Stimulated activated CD4-positive, alpha-beta T cell treated with anti-CD3 and anti-CD28 coated beads, TNF-alpha, amount 100 ng/mL, for 4 hours (primary cell): Measurements from ENCODE around the gene EFNA5.

Source experiments
- DNase-seq, 3 experiments: peaks; one replicate each; pipeline ENCODE4 v3.0.0-alpha.2; 2020; ENCODE audit warnings: low read depth in 3 of 3

The EFNA5 gene

DNA sequence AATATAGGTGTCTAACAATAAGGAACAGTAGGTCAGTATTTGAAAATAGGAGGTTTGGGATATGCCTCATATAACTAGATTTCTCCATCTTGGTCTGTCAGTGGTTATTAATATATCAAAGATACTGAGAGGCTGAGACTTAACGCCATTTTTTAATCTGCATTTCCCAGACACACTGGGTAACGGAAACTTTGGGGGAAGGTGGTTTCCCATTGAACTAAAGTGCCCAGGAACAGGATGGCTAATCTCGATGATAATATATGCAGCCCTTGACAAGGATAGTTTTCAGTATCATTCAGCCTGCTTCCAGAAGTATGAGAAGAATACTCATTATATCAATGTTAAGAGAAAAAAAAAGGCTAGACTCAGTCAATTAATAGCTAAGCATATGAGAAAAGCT, 30.7 kb downstream of the EFNA5 start:
- DNase-seq = no peak

DNA sequence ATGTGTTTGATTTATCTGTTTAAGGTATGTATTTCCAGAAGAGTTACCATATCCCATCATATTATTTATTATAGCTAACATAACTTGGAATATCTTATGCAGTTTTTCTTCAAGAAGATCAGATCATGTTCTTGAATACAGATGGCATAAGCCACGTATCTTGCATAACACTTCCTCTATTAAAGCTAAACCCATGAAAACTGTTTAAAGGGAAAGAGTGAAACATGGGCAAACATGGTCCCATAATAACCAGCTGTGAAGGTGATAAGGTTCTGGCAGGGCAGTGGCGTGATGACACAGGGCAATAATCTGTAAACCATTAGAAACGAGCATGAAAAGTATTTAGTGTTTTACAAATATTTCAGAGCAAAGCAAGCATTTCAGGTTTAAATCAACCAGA, 34.2 kb downstream of the EFNA5 start:
- DNase-seq = no peak

DNA sequence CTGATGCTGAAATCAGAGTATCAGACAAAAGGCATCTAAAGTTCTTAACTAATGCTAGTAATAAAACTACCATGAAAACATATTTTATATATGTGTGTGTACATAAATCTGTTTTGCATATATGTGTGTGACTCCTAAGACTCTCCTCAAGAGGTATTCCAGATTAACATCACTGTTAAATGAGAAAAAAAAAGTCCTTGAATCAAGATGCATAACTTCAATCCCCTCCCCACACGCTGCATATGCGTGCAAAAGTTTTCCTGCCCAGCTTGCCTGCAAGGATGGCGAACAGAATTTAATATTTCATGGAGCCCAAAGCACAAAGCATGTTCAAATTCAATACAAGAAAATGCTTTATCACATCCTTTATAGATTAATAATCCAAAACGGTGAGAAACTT, 34.7 kb downstream of the EFNA5 start:
- DNase-seq = no peak

DNA sequence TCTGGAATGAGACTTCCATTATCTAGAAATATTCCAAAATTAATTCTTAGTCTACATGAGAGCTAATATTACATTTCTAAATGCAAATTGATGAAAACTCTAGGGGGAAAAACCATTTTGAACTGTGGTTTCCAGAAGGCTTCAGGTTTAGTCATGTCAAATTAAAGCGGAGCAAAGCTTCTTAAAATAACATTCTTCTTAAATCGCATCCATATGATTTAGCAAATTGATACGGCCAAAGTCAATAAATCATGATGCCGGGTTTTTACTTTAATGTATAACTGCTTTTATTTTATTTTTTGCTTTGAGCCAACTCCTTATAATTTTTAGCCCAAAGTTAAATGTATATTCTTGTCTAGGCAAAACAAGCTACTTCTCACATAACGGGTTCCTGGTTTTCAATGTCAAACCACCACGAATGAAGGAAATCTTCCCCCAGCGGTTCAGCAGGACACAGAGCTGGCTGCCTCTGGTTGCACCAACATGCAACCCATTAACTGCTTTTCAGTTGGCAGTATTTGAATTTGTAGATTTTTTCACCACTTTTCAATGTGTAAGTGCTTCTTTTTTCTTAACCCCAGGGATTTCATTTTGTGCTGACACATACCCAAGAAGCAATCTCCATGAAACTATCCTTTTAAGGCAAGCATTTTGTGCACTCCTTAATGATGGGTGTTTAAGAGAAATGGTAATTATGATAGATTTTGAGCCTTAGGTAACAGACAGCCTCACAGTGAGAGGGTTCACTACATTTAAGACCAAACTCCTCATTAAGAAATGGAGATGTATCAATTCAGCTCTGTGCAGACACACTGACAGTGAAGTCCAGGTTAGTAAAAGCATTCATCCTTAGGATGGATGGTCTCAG, 35.5 kb downstream of the EFNA5 start:
- DNase-seq = no peak

DNA sequence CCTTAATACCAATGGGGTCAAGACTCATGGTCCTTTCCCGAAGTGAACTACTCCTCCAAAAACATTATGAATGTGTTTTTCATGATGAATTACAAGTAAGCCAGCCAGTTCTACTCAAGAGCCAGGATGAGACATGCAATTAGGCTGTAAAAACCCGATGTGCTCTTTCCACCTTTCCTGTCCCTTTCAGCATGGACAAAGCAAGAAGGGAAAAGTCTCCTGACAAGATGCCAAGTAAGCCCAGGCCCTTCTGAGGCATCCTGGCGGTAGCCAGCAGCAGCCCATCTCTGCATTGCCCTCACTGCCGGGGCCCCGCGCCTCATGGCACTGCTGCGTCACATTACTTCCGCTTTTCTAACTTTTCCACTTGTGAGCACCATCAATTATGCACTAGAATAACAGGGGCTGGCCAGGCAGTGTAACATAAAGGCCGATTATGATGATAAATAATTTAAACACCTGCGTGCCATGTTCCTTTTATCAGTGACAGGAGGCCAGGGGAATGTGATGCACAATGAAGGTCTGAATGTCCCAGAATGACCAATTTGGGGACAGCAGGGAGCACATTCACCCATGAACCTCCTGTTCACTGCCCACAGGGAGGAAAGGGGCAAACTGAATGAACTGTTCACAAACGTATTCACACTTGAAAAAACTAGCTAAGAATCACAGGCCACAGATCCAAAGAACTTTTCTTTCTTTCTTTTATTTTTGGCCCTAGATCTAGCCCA, 37.4 kb downstream of the EFNA5 start:
- DNase-seq = no peak

DNA sequence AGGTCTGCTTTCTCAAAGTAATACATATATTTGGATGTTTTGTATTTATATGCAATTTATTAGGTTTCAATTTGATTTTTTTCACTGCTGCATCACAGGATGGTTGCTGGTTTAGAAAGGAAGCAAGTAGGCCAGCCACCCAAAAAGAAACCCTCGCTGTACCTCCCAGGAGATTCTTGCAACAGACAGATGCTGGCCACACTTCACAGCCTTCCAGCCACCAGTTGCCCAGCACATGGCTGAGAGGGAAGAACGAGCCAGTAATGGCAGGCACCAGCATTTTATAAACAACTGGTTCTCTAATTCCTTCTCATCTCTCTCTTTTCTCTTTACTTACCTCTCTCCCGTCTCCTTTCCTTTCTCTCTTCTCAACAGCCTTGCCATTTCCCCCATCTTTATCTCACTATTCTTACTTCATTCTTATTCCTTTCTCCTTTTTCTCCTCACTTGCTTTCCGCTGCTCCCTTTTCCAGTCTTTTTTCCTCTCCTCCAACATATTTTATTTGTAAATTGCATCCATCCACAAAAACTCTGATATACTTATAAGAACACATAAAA, 38.9 kb downstream of the EFNA5 start:
- DNase-seq = no peak

DNA sequence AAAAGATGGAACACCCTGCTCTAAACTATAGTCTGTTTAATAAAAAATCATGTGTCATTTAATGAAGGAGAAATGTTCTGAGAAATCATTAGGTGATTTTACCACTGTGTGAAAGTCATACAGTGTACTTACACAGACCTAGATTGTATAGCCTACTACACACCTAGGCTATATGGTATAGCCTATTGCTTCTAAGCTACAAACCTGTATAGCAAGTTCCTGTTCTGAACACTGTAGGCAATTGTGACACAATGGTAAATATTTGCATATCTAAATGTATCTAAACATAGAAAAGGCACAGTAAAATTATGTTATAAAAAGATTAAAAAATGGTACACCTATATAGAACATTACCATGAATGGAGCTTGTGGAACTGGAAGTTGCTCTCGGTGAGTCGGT, 40.6 kb downstream of the EFNA5 start:
- DNase-seq = no peak

DNA sequence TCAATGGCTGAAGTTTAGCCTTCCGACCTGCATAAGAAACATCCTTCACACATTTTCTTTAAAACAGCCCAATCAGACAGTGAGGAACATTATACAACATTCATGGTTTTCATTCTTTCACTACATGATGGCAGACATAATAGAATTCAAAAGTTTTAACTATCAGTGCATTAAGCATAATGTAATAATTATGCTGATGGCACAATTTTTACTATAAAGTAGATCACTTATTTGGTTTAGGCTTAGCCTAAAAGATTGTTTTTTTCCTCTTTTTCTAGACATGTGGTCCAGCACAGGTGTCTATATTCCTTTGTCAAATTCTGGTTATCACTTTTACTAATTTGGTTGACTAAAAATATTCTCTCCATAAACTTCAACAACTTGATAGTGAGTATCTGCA, 46.5 kb downstream of the EFNA5 start:
- no peak for DNase-seq

DNA sequence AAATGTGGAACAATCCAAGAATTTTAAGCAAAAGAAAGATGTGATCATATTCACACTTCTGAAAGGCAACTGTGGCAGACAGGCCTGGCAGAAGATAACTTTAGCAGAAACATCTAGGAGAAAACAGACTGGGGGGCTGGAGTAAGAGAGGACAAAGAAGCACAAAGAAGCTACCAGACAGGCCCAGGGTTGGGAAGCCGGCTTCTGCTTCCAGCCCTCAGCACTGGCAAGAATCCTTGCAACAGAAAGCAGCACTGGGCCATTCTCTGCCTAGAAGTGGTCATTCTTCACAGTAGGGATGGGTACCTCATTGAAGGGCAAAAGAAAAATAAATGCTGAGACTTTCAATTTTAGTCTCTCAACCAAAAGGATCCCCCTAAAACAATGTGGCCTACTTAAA, 49.6 kb downstream of the EFNA5 start:
- no peak for DNase-seq

DNA sequence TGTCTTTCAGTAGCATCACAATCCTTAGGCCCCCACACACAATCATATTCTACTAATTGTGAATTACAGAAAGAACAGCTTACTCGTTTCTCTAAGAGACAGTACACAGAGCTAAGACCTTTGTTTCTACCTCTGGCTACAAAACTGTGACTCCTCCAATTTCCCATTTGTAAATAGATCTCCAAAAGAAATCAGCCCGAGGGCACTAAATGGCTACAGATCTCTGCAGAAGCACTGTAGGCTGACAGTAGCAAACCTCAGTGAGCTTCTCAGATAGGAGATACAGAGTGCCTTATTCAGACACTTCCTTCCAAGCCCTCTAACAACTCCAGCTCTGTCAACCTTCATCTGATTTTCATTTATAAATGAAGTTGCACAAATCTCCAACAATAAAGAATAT, 51.0 kb downstream of the EFNA5 start:
- DNase-seq = no peak

DNA sequence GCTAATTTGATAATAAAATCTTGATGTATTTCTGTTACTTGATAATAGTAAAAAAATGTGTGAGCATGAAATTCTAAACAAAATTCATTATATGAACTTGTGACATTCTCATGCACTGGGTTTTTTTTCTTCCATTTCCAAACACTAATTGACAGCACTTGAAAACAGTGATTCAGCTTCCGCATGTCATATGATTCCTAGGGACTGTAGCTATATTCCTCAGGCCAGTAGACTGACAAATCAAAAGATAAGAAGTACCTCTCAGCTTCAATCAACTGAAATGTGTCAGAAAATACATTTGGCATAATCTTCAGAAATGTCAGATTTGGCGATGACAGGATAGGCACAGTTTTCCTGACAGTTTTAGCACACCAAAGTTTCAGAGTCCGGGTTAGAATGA, 52.5 kb downstream of the EFNA5 start:
- DNase-seq = no peak

DNA sequence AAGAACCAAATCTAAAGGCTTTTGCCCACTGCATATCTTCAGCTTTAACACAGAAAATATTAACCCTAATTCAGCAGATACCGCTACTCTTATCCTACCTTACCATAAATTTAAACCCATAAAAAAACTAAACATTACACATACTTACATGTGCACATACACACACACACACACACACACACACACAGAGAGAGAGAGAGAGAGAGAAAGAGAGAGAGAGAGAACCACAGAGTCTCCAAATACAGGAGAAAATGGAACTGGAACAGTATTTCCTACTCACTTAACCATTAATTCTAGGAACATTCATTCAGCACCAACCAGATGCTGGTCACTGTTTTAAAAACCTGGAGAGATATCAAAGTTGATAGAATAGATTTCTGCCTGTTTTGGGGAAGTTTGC, 53.7 kb downstream of the EFNA5 start:
- no peak for DNase-seq

DNA sequence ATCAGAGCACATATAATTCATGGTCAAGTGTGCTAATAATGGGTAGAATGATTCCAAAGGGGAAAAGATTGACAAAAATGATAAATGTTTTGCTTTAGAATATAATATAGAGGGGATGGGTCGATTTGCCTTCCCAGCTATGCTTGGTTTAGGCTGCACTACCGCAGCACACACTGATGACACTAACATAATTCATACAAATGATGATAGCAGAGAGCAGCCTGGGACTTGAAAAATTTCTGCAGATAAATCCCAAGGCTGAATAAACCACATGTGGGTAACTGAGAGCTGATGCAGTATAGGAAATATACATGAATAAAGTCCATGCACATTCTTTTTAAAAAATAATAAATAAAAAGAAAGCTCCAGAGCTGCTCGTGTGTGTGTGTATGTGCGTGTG, 54.5 kb downstream of the EFNA5 start:
- DNase-seq = no peak

DNA sequence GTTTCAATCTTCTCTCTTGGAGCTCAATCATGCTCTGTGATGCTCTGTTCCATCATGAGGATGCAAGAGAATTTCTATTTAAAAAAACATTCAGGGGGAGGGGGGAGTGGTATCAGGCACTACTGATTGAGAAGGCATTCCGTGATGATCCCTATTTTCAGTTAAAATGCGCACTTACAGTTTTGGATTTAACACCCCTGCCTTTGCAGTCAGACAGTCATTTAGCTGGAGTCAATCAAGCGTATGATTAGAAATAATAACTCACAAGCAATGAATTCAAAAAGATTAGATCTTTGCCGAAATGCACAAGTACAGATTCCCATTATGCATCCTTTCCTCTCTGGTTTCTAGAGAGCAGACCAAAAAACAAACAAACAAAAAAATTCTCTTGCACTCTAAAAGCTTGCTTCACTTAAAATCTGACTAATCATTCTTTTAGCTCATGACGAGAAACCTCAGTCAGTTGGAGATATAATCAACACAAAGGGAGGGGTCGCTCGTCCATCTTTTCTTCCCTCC, 55.4 kb downstream of the EFNA5 start:
- no peak for DNase-seq

DNA sequence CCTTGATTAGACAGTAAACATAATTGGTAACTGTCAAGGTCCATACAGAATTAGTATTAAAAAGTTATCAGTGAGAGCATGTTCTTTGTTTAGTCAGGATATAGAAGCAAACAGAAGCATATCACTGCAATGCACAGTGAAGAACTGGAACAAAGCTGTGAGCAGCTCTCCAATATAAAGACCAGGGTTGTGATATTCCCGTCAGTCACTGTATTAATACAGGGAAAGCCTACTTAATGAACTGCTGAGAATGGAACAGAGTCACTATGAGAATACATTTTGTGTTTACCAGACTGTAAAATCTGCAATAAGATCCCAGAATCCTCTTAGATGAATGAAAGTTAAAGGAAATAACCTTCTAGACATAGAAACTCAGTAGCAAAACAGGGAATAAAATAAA, 58.2 kb downstream of the EFNA5 start:
- DNase-seq = no peak

DNA sequence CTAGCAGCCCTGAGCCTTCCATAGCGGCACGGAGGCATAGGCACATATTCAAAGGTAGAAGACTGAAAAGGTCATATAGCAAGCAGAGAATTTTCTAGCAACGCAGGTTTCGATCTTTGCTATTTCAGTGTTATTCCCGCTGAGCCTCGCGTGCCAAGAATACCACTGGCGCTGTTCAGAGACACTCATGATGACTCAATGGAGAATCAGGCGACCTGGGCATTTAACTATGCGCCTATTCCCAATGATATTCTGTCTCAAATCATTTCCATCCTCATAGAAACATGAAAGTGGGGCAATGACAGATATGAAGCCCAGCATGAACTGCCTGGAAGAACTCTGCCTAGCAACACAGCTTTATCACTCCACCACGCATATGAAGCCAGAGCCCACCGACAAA, 59.9 kb downstream of the EFNA5 start:
- no peak for DNase-seq

DNA sequence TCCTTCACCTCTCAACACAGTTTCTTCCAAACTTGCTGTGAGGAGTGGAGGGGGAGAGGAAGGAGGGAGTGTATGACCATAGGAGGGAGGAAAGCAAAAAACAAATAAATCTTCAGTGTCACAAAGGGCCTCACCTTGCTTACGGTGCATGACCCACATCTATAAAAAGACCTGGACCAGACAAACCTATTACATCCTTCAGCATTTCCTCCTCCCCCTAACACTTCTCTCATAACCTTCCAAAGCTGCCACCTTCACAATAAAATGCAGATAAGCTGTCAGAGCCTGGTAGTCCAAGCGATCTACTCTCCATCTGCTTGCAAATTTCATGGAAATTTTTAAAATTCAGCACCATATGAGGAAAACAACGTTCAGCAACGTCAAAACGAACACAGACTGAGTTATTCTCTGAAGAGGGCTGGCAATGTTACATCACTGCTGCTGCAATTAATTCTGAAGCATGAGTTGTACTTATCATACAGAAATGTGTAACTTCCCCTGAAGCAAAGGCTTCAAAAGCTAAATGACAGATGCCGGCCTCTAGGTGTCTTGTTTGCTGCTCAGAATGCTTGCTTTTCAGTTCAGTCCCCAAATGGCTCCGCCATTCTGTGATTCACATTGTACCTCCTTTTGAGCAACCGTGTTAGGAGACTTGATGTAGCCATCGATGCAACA, 62.9 kb downstream of the EFNA5 start:
- no peak for DNase-seq

DNA sequence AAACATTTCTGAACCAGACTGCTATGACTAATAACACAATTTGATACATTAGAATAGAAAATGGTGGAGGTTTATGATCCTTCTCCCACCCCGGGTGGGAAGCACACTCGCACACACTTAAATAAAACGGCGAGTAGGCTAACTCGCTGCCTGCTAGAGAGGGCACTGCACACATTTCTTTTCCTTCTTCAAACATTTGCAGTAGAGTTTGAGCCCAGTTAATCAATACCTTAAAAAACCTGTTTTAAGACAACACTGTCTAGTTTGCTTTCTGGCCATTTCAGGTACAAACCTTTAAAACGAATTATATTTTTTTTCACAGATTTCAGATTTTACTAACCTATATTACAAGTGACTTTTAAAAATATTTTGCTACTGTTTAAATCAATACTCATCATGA, 63.5 kb downstream of the EFNA5 start:
- DNase-seq = no peak

DNA sequence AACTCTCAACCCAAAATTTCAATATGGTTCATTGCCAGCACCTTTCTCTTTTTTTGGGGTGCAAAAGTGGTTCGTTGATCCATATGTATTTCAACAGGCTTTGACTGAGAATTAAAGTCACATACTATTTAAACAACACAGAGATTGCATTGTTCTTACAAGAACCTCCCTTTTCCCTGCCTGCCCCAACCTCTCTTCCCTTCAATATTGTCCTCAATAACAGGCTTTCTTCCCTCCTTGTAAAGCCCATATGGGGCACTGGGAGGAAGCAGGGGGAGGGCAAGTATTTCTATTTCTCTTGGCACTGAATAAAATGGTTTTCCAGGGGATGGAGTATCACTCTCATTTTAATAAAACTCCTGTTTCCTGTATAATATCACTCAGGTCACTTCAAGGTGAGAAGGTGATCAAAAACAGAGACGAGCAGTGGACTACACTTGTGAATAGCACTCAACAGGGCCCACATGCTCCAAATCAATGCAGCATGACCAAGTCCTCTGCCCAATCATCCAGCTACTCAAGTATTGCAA, 65.1 kb downstream of the EFNA5 start:
- DNase-seq = no peak

DNA sequence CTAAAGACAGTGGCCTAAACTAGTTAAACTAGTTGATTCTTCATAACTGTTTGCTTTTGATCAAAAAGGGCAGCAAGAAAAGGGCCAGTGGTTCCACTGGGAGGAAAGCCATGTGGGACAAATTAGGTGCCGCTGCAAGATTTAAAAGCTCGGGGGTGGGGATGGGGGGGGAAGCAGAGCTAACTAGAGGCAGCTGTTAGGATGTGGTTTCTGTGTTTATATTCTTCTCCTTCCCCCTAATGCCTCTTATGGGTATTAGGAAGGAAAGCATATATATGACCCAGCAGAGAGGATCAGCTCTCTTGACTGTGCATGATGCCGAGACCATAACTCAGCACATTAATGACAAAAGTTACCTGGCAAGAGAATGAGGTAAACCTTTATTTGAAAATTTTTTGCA, 65.7 kb downstream of the EFNA5 start:
- DNase-seq = no peak

DNA sequence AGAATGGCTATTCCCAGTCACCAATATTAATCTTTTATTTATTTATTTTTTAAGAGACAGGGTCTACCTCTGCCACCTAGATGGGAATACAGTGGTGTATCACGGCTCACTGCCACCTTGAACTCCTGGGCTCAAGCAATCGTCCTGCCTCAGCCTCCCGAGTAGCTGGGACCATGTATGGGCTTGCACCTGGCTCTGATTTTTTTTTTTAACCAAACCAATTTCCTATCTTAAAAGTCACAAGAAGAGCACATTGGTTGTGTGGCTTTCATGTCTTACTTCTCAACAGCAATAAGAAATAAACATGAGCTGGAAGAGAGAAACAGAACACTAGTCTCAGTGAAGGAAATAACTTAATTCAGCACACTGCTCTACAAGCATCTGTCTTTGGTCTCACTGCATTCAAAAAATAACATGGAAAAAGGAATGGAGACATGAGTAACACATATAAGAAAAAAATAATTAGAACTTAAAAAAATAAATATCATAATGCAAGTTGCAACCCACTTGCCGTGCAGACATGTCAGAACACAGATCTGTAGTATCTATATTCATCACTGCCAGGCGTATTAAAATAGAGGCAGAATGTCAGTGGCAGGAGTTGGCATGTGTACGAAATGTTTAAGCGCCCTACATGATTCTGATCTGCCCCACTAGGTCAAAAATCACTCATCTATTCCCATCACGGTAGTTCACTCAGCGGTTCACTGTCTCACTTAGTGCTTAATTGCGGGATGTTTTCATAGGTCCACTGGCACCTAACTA, 66.4 kb downstream of the EFNA5 start:
- no peak for DNase-seq
